A673 (cell line): ENCODE data around the gene AP1S2. TPM values are rescaled to one million over a fixed set of nuclear protein-coding genes. Genes with fewer than 3 reads are reported as not detected.

Source experiments
- Bru-seq: library from RNA; stranded (reverse); fragments of 400-500 nt; gene quantifications from one replicate; lab custom pipeline; 2021; lab: Mats Ljungman, UMichigan
- BruChase-seq, 2 experiments: library from RNA; stranded (reverse); fragments of 400-500 nt; gene quantifications; one replicate each; lab custom pipeline; 2021; lab: Mats Ljungman, UMichigan
- BruUV-seq: library from RNA; stranded (reverse); fragments of 400-500 nt; replicated peaks from 2 replicates; lab custom pipeline; 2021; lab: Mats Ljungman, UMichigan
- CTCF ChIA-PET: fragments of 300-600 bp; sonication (Branson Sonifier 250); formaldehyde crosslinking; loops from one replicate; lab custom pipeline; 2022; ENCODE audit warnings: antibody characterized with exemption; lab: Charles Lee
- POLR2A ChIA-PET: fragments of 300-600 bp; sonication (Branson Sonifier 250); formaldehyde crosslinking; loops from one replicate; lab custom pipeline; 2022; ENCODE audit warnings: antibody characterized with exemption; ENCODE audit not compliant: low non-redundant PET; lab: Charles Lee
- DNase-seq: peaks from one replicate; pipeline ENCODE4 v3.0.0-alpha.2; 2015; ENCODE audit warnings: low spot score
- H3K27ac ChIP-seq: fragments of 200-600 bp; sonication (generic); 2 replicates; pipeline ENCODE4 v1.5.1; 2016; ENCODE audit warnings: mixed run types, low read depth, mild to moderate bottlenecking, mixed read lengths, antibody characterized with exemption, low read length; ENCODE audit not compliant: poor library complexity, severe bottlenecking
- H3K27me3 ChIP-seq: fragments of 200-600 bp; sonication (generic); replicated peaks from 2 replicates; pipeline ENCODE4 v1.6.1; 2017; ENCODE audit warnings: mixed run types, low read depth, mild to moderate bottlenecking, mixed read lengths, antibody characterized with exemption, low read length; ENCODE audit not compliant: insufficient read depth, poor library complexity
- H3K36me3 ChIP-seq: fragments of 200-600 bp; sonication (generic); 2 replicates; pipeline ENCODE4 v1.6.1; 2016; ENCODE audit warnings: mixed run types, mild to moderate bottlenecking, mixed read lengths, antibody characterized with exemption, low read length; ENCODE audit not compliant: insufficient read depth, poor library complexity, severe bottlenecking
- H3K4me1 ChIP-seq: fragments of 200-600 bp; sonication (generic); 2 replicates; pipeline ENCODE4 v1.6.1; 2017; ENCODE audit warnings: mixed run types, mild to moderate bottlenecking, mixed read lengths, antibody characterized with exemption, low read length; ENCODE audit not compliant: insufficient read depth, poor library complexity, severe bottlenecking
- H3K4me3 ChIP-seq: fragments of 200-600 bp; sonication (generic); 2 replicates; pipeline ENCODE4 v1.5.1; 2016; ENCODE audit warnings: low read depth, mixed run types, mild to moderate bottlenecking, mixed read lengths, low read length; ENCODE audit not compliant: poor library complexity, severe bottlenecking
- H3K9me3 ChIP-seq: fragments of 200-600 bp; sonication (generic); 2 replicates; pipeline ENCODE4 v1.6.1; 2016; ENCODE audit warnings: mixed run types, low read depth, mild to moderate bottlenecking, mixed read lengths, antibody characterized with exemption, low read length; ENCODE audit not compliant: poor library complexity, severe bottlenecking
- EZH2 ChIP-seq: fragments of 200-600 bp; sonication (generic); IDR thresholded peaks from 2 replicates; pipeline ENCODE4 v1.6.1; 2017; ENCODE audit warnings: borderline replicate concordance, low read depth, mild to moderate bottlenecking, mixed read lengths, antibody characterized with exemption, low read length; ENCODE audit not compliant: poor library complexity, severe bottlenecking
- intact Hi-C: fragments of 100-400 bp; cut with micrococcal nuclease; formaldehyde crosslinking; loops from one replicate; pipeline ENCODE4 v1.10.0; 2022; ENCODE audit not compliant: unreplicated experiment
- long read RNA-seq: library from polyadenylated mRNA; stranded (forward); transcript quantifications from one replicate; pipeline ENCODE4 v2.0.0, GENCODE V29; 2022
- total RNA-seq: library from RNA; stranded (reverse); gene quantifications from 2 replicates; pipeline ENCODE4 v1.2.3, GENCODE V29; 2021
- TF ChIP-seq, protein P1 (sequence below): fragments of 300-800, 200-600 bp; sonication (generic); conservative IDR thresholded peaks from 2 replicates; pipeline ENCODE4 v1.5.1; 2017; ENCODE audit warnings: low read depth, mild to moderate bottlenecking, antibody characterized with exemption, low read length, moderate library complexity, mixed read lengths

AP1S2 gene
- total RNA-seq = 55.3 and 59.3 TPM in 2 replicates
- percentile 84 among the genes with signal in this experiment for Bru-seq, nascent RNA
- percentile 91 among the genes with signal in this experiment for BruChase-seq, experiment 1, labeled RNA remaining after a 2-hour chase
- BruChase-seq, experiment 2, labeled RNA remaining after a 6-hour chase = percentile 87 among the genes with signal in this experiment
- long read RNA-seq, transcript AP1S2-201 (5 exons, 2,237 nt) = major isoform, 205 of 239 reads
- long read RNA-seq, transcript AP1S2-202 (5 exons, 3,492 nt) = minor isoform, 8 of 239 reads
- long read RNA-seq, partial matches to known transcripts = 6 of 239 reads
- long read RNA-seq, other reads (novel, unspliced or antisense) = 20 of 239 reads

DNA sequence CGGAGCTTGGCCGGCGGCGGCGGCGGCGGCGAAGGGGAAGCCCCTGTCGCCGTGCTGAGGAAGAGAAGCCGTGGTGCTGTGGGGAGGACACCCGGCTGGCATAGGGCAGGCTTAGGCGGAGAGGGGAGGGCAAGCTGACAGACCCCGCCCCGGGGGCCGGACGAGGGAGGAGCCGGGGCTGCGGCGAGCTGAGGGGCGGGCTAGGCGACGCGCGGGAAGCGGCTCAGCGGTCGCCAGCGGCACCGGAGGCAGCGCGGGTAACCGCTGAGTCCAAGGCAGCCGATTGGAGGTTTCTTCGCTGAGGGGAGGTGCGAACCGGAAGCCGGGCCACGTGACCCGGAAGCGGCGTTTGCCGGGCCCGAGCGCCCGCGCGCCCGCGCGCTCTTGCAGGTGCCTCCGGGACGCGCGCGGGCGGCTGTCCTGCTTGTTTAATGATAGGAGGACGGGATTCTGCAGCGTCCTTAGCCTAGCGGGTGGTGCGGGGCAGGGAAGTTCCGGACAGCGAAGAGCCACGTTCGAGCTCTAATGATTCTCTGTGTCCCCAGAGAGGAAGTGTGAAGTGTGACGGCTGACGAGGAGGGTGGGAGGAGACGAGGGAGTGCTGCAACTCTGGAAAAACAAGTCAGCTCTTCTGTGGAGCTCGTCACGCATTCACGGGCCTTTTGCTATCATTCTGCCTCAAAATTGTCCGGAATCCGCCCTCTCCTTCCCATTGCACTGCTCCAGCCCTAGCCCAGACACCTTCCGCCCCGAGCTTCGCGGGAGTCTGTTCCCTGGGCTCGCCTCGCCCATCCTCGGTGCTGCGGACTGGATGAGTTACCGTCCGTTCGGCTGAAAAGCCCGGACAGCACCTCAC, at the start of gene AP1S2:
TSS of gene AP1S2 (minus strand) at position 102 of the 856 bp plus-strand sequence. CDS start 2,289 bp downstream, outside the sequence.
- BruUV-seq = no TSS peak
- peak; percentile 98 for DNase-seq
- intact Hi-C loops = loop anchor here (5.0 kb wide), 2 partner anchors 117 to 177 kb away; no protein-coding TSS in a partner anchor
- H3K4me3 ChIP-seq = peak within 1 kb of the TSS; percentile 79
- peak within 1 kb of the TSS; percentile 84 for H3K27ac ChIP-seq
- no peaks in the 10 kb centered on the region for H3K27me3 ChIP-seq
- CTCF ChIA-PET = interaction anchor here (0.6 kb wide), 2 partner anchors 136 to 810 kb away, joined by 3 to 8 read pairs; no protein-coding TSS in a partner anchor
- no peaks in the 10 kb centered on the region for H3K9me3 ChIP-seq
- TF ChIP-seq, protein P1, sequence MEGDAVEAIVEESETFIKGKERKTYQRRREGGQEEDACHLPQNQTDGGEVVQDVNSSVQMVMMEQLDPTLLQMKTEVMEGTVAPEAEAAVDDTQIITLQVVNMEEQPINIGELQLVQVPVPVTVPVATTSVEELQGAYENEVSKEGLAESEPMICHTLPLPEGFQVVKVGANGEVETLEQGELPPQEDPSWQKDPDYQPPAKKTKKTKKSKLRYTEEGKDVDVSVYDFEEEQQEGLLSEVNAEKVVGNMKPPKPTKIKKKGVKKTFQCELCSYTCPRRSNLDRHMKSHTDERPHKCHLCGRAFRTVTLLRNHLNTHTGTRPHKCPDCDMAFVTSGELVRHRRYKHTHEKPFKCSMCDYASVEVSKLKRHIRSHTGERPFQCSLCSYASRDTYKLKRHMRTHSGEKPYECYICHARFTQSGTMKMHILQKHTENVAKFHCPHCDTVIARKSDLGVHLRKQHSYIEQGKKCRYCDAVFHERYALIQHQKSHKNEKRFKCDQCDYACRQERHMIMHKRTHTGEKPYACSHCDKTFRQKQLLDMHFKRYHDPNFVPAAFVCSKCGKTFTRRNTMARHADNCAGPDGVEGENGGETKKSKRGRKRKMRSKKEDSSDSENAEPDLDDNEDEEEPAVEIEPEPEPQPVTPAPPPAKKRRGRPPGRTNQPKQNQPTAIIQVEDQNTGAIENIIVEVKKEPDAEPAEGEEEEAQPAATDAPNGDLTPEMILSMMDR = no peak
- TF ChIP-seq EZH2 = no peak
- POLR2A ChIA-PET = interaction anchor here (0.6 to 0.7 kb wide), 2 partner anchors 46 to 178 kb away, joined by 8 to 10 read pairs; no protein-coding TSS in a partner anchor
- no peaks in the 10 kb centered on the region for H3K36me3 ChIP-seq
- H3K4me1 ChIP-seq = peaks cover 10% of the 10 kb centered on the region

DNA sequence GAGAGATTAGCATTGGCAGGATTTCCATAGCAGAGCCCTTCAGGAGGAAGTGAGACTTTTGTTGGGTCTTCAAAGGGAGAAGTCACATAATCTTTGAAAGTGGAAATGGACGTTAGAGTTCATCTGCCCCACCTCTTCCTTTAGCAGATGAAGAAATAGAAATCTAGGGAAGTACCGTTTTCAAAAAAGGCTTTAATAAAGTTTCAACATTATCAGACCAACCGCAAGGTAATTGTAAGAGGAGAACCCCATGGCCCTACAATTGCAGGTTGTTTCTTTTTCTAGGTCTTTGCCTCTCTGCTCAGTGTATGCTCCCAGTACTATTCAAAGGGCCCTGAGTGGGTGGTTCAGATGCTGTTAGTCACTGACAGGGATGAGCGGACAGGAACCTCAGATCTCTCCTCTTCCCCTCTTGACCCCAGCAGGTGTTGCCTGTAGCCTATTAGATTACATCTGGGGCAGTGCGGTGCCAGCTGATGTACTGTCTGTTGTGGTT, 48.6 kb upstream of the AP1S2 start:
- H3K4me3 ChIP-seq = no peak overlapping the region
- peaks cover 5% of the 10 kb centered on the region for H3K27me3 ChIP-seq
- no peaks in the 10 kb centered on the region for H3K9me3 ChIP-seq
- no peak overlapping the region for H3K27ac ChIP-seq
- no peak for TF ChIP-seq EZH2
- TF ChIP-seq, protein P1 = no peak
- CTCF ChIA-PET = no interaction called here
- no peak for DNase-seq
- no peaks in the 10 kb centered on the region for H3K4me1 ChIP-seq
- POLR2A ChIA-PET = no interaction called here
- BruUV-seq = no TSS peak
- intact Hi-C loops = no loop called here
- no peaks in the 10 kb centered on the region for H3K36me3 ChIP-seq

DNA sequence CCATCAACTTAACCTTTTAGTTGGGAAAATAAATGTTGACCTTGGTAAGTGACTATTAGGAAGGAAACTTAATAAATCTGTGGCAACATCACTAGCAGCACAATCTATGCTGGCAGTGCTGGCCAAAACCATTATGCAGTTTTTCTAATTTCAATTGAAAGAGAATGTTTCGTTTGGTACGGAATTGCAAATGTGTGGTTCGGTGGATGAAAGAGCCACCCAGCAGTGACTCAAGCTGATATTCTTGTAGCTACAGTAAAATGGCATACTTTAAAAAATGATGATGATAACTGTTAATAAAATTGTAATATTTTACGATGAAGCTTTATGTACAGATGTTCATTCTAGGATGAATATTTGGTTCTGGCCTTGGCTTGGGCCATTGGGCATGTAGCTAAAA, 40.7 kb upstream of the AP1S2 start:
- intact Hi-C loops = no loop called here
- no TSS peak for BruUV-seq
- no peaks in the 10 kb centered on the region for H3K27me3 ChIP-seq
- ChIA-PET CTCF (no interaction called here), POLR2A (no interaction called here)
- H3K4me3 ChIP-seq = no peak overlapping the region
- H3K27ac ChIP-seq = no peak overlapping the region
- DNase-seq = no peak
- H3K9me3 ChIP-seq = no peaks in the 10 kb centered on the region
- TF ChIP-seq EZH2 = no peak
- TF ChIP-seq, protein P1 = no peak
- no peaks in the 10 kb centered on the region for H3K4me1 ChIP-seq
- no peaks in the 10 kb centered on the region for H3K36me3 ChIP-seq
